Measurements from ENCODE around the gene NMNAT2. TPM values are rescaled to one million over a fixed set of nuclear protein-coding genes. Genes with fewer than 3 reads are reported as not detected.

NMNAT2 gene
- total and polyA plus RNA-seq, 3 experiments from 2014 or later = not detected

DNA sequence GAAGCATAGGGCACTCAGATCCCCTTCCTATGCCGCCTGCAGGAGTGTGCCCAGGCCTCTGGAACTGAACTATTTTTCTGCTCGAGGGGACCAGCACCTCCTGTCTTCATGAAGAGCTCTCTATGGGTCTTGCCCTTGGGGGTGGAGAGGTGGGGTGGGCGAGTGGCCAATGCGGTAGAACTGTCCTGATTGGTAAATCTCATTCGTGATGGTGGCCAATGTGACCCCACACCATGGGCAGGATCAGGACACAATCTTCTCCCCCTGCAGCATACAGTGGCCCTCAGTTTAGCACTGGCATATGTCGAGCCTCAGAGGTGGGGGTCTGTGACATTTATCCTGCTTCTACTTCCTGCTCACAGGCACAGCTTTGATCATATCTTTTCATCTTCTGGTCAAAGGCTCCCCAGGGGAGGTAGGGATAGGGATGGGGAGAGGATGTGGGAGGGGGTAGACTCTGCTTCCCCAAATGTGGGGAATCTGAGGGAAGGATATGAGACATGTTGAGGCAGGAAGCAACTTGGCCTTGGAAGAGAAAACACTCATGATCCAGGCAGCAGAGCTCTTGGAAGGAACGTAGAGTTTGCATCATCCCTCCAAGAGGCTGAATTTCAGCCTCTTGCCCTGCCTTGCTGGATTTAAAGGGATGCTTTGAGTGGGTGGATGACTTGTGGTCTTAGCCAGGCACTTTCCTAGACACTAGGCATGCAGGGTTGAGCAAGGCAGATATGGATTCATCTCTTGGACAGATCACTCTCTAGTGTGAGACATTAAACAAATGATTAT is 150.3 kb downstream of the NMNAT2 start:
- Histone ChIP-seq H3K27me3 (ENCODE audit: insufficient read depth, low read length, poor library complexity, severe bottlenecking) (no peaks in the 10 kb centered on the region), H3K27ac (ENCODE audit: low read depth, low read length) (no peak overlapping the region), H3K4me3 (ENCODE audit: low read length) (no peak overlapping the region), H3K9me3 (ENCODE audit: low read length) (no peaks in the 10 kb centered on the region), H3K36me3 (ENCODE audit: insufficient read depth, low read length) (no peaks in the 10 kb centered on the region), H3K4me1 (ENCODE audit: insufficient read depth, low read length) (no peaks in the 10 kb centered on the region)
- ChIA-PET CTCF (no interaction called here), POLR2A (no interaction called here)
- Mint-ChIP-seq H3K27me3 (peaks cover 5 to 37% of the 10 kb centered on the region in 2 donors), H3K4me3 (no peak overlapping the region), H3K4me1 (no peaks in the 10 kb centered on the region), H3K9me3 (no peaks in the 10 kb centered on the region), H3K27ac (no peak overlapping the region), H3K36me3 (no peaks in the 10 kb centered on the region)
- no peak for DNase-seq

DNA sequence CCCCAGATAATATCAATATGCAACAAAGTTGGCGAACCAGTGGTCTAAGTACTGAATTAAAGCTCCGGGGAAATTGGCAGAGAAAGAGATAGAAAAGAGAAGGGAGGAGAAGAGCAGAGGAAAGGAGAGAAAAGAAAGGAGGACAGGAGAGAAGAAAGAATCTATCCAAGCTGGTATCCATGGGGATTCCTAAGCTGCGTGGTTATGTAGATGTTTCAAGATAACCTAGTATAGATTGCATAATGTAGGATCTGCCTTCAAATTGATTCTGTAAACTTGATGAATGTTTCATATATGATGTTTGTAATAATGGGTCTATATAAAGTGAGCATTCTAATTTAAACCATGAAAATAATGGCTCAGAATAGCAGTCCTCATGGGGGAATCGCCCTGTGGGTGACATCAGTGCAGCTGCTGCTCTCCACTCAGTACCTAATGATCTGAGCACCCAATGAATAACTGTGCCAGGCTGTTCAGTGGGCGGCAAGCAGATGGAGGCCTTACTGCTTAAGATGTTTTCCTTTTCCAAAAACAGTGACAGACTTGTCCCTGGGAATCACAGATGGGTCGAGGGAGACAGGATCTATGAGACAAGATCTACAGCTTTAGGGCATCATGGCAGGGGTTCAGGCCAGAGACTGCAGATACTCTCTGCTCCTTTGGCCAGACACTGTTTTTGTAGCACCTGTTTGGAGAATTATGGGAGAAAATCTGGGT is 154.1 kb downstream of the NMNAT2 start:
- Histone ChIP-seq H3K36me3 (ENCODE audit: insufficient read depth, low read length) (no peaks in the 10 kb centered on the region), H3K4me1 (ENCODE audit: insufficient read depth, low read length) (no peaks in the 10 kb centered on the region), H3K27me3 (ENCODE audit: insufficient read depth, low read length, poor library complexity, severe bottlenecking) (no peaks in the 10 kb centered on the region), H3K4me3 (ENCODE audit: low read length) (no peak overlapping the region), H3K27ac (ENCODE audit: low read depth, low read length) (no peak overlapping the region), H3K9me3 (ENCODE audit: low read length) (no peaks in the 10 kb centered on the region)
- no peak overlapping the region for H3K27ac Mint-ChIP-seq
- DNase-seq = no peak
- H3K36me3 Mint-ChIP-seq = no peaks in the 10 kb centered on the region
- no peaks in the 10 kb centered on the region for H3K4me1 Mint-ChIP-seq
- peaks cover 9 to 52% of the 10 kb centered on the region in 2 donors for H3K27me3 Mint-ChIP-seq
- CTCF ChIA-PET = no interaction called here
- H3K4me3 Mint-ChIP-seq = no peak overlapping the region
- POLR2A ChIA-PET = no interaction called here
- no peaks in the 10 kb centered on the region for H3K9me3 Mint-ChIP-seq

DNA sequence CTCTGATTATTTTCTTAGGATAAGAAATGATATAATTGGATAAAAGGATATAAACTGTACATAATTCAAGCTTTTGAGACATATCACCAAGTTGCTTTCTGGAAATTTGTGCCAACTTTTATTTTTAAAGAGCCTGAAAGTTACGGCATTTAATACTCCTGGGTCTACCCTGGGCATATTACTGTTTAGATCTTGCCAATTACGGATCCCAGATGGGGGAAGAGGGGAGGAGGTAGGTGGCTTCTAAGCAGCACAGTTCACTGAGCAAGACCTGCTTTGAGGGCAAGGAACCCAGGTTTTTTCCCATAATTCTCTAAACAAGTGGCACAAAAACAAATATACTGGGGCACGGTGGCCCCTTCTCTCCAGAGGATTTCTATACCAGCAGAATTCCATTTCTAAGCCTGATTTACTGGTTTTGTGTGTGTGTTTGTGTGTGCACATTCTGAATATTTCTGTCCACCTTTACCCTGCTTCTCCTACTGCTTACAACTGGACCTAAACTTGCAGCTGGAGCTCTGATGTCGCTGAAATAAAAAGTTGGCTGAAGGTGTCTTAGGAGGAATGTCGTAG is 155.5 kb downstream of the NMNAT2 start:
- ChIA-PET POLR2A (no interaction called here), CTCF (no interaction called here)
- H3K4me3 Mint-ChIP-seq = no peak overlapping the region
- H3K4me1 ChIP-seq (ENCODE audit: insufficient read depth, low read length) = no peaks in the 10 kb centered on the region
- H3K9me3 ChIP-seq (ENCODE audit: low read length) = no peaks in the 10 kb centered on the region
- no peaks in the 10 kb centered on the region for H3K36me3 Mint-ChIP-seq
- H3K4me1 Mint-ChIP-seq = no peaks in the 10 kb centered on the region
- no peaks in the 10 kb centered on the region for H3K27me3 ChIP-seq (ENCODE audit: insufficient read depth, low read length, poor library complexity, severe bottlenecking)
- H3K27ac ChIP-seq (ENCODE audit: low read depth, low read length) = no peak overlapping the region
- no peak overlapping the region for H3K27ac Mint-ChIP-seq
- H3K4me3 ChIP-seq (ENCODE audit: low read length) = no peak overlapping the region
- H3K36me3 ChIP-seq (ENCODE audit: insufficient read depth, low read length) = no peaks in the 10 kb centered on the region
- no peaks in the 10 kb centered on the region for H3K9me3 Mint-ChIP-seq
- no peak for DNase-seq
- peaks cover 9 to 54% of the 10 kb centered on the region in 2 donors for H3K27me3 Mint-ChIP-seq

DNA sequence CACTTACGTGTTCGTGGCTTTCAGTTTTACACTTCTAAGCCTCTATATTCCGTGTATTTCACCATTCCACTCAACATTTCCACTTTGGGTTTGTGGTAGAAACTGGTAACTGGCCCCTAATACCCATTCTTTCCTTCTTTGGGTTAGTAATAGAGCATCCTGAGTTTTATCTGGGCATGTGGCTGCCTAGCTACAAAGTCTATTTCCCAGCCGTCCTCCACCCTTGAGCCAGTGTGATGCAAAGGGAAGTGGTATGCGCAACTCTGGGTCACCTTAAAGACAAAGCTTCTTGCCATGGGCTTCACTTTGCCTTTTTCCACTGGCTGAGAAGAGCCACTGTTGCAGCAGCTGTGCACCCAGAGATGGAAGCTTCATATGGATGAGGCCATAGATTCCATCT is 158.3 kb downstream of the NMNAT2 start:
- Mint-ChIP-seq H3K36me3 (no peaks in the 10 kb centered on the region), H3K27me3 (peaks cover 9 to 46% of the 10 kb centered on the region in 2 donors), H3K4me3 (no peak overlapping the region), H3K9me3 (peaks cover 0 to 4% (median 3%) of the 10 kb centered on the region in 5 donors), H3K27ac (no peak overlapping the region), H3K4me1 (no peaks in the 10 kb centered on the region)
- Histone ChIP-seq H3K4me1 (ENCODE audit: insufficient read depth, low read length) (no peaks in the 10 kb centered on the region), H3K36me3 (ENCODE audit: insufficient read depth, low read length) (no peaks in the 10 kb centered on the region), H3K27ac (ENCODE audit: low read depth, low read length) (no peak overlapping the region), H3K4me3 (ENCODE audit: low read length) (no peak overlapping the region), H3K27me3 (ENCODE audit: insufficient read depth, low read length, poor library complexity, severe bottlenecking) (no peaks in the 10 kb centered on the region), H3K9me3 (ENCODE audit: low read length) (no peaks in the 10 kb centered on the region)
- ChIA-PET CTCF (no interaction called here), POLR2A (no interaction called here)
- DNase-seq = no peak

DNA sequence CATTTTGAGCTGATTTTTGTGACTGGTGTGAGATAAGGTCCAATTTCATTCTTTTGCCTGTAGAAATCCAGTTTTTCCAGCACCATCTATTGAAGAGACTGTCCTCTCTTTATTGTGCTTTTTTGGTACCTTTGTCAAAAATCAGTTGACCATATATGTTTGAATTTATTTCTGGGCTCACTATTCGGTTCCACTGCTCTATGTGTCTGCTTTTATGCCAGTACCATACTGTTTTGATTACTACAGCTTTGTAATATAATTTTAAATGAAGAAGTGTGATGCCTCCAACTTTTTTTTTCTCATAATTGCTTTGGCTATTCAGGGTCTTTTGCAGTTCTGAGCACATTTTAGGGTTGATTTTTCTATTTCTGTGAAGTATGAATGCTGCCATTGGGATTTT is 163.1 kb downstream of the NMNAT2 start:
- DNase-seq = no peak
- peaks cover 0 to 4% (median 3%) of the 10 kb centered on the region in 5 donors for H3K9me3 Mint-ChIP-seq
- ChIA-PET POLR2A (no interaction called here), CTCF (no interaction called here)
- no peak overlapping the region for H3K27ac Mint-ChIP-seq
- Histone ChIP-seq H3K27ac (ENCODE audit: low read depth, low read length) (no peak overlapping the region), H3K4me3 (ENCODE audit: low read length) (no peak overlapping the region), H3K27me3 (ENCODE audit: insufficient read depth, low read length, poor library complexity, severe bottlenecking) (no peaks in the 10 kb centered on the region), H3K9me3 (ENCODE audit: low read length) (no peaks in the 10 kb centered on the region), H3K36me3 (ENCODE audit: insufficient read depth, low read length) (no peaks in the 10 kb centered on the region), H3K4me1 (ENCODE audit: insufficient read depth, low read length) (no peaks in the 10 kb centered on the region)
- no peaks in the 10 kb centered on the region for H3K4me1 Mint-ChIP-seq
- H3K36me3 Mint-ChIP-seq = no peaks in the 10 kb centered on the region
- H3K27me3 Mint-ChIP-seq = peaks cover 7 to 39% of the 10 kb centered on the region in 2 donors
- H3K4me3 Mint-ChIP-seq = no peak overlapping the region

DNA sequence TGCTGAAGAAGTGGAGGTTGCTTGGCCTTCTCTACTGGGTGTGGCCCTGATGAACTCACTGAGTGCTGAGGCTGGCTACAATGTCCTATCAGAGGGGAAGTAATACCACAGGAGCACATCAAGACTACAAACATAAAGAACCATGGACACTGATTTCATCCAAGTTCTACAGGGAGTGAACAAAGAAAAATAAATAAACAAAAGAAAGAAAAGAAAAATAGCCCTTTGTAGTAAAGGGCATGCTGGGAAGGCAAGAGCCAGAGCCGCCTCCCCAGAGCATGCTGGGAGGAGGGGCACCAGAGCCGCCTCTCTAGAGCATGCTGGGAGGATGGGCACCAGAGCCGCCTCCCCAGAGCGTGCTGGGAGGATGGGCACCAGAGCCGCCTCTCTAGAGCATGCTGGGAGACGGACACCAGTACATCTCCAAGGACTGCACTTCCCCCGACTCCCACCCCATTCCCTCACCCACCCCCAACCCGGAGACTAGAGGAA is 166.2 kb downstream of the NMNAT2 start:
- no peak for DNase-seq
- no peaks in the 10 kb centered on the region for H3K4me1 ChIP-seq (ENCODE audit: insufficient read depth, low read length)
- no peaks in the 10 kb centered on the region for H3K4me1 Mint-ChIP-seq
- peaks cover 0 to 4% (median 3%) of the 10 kb centered on the region in 5 donors for H3K9me3 Mint-ChIP-seq
- no peak overlapping the region for H3K4me3 Mint-ChIP-seq
- no peak overlapping the region for H3K27ac Mint-ChIP-seq
- ChIA-PET POLR2A (no interaction called here), CTCF (no interaction called here)
- H3K27ac ChIP-seq (ENCODE audit: low read depth, low read length) = no peak overlapping the region
- no peaks in the 10 kb centered on the region for H3K27me3 ChIP-seq (ENCODE audit: insufficient read depth, low read length, poor library complexity, severe bottlenecking)
- H3K36me3 Mint-ChIP-seq = no peaks in the 10 kb centered on the region
- H3K27me3 Mint-ChIP-seq = peaks cover 5 to 26% of the 10 kb centered on the region in 2 donors
- no peaks in the 10 kb centered on the region for H3K36me3 ChIP-seq (ENCODE audit: insufficient read depth, low read length)
- H3K9me3 ChIP-seq (ENCODE audit: low read length) = no peaks in the 10 kb centered on the region
- H3K4me3 ChIP-seq (ENCODE audit: low read length) = no peak overlapping the region

DNA sequence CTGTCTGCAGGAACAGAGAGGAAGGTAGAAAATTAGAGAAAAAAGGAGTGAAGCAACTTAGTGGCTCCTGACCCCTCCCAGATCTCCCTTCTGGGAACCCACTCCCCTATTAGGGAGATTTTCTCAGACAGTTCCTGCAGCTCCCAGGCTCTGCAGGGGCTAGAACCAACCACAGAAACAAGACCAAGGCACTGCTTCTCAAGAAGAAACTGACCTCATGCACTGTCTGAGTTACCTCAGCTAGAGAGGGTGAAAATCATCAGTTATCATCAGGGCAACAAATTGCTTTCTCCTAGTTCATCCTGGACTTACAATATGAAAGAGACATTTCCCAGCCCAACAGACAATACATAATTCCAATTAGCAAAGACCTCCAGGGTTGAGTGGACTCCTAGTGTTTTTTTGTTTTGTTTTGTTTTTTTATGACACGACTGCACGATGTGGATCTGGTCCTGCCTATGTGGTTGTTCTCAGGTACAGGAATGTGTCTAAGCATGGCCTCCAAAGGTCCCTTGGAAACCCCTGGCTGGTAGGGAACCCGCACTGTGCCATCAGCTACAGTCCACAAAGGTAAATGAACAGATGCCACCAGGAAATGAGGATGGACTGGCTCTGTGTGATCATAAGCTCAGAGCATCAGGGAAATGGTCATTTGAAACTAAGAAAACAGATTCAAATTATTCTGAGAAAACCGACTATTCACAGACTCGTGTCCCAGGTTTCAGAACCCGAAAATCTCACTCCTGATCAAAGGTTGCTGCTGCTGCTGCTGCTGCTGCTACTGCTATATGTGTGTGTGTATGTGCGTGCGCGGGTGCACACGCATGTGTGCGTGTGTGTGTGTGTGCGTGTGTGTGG is 166.8 kb downstream of the NMNAT2 start:
- DNase-seq = no peak
- no peaks in the 10 kb centered on the region for H3K9me3 ChIP-seq (ENCODE audit: low read length)
- H3K36me3 ChIP-seq (ENCODE audit: insufficient read depth, low read length) = no peaks in the 10 kb centered on the region
- H3K4me3 ChIP-seq (ENCODE audit: low read length) = no peak overlapping the region
- H3K4me1 Mint-ChIP-seq = no peaks in the 10 kb centered on the region
- no peak overlapping the region for H3K27ac Mint-ChIP-seq
- H3K27me3 ChIP-seq (ENCODE audit: insufficient read depth, low read length, poor library complexity, severe bottlenecking) = no peaks in the 10 kb centered on the region
- CTCF ChIA-PET = no interaction called here
- H3K9me3 Mint-ChIP-seq = peaks cover 0 to 4% (median 3%) of the 10 kb centered on the region in 5 donors
- H3K4me3 Mint-ChIP-seq = no peak overlapping the region
- H3K27me3 Mint-ChIP-seq = peaks cover 5 to 31% of the 10 kb centered on the region in 2 donors
- no peak overlapping the region for H3K27ac ChIP-seq (ENCODE audit: low read depth, low read length)
- no peaks in the 10 kb centered on the region for H3K4me1 ChIP-seq (ENCODE audit: insufficient read depth, low read length)
- POLR2A ChIA-PET = no interaction called here
- no peaks in the 10 kb centered on the region for H3K36me3 Mint-ChIP-seq

Data from CD8-positive, alpha-beta memory T cell (primary cell).